Vagina (tissue), 2 donors: ENCODE results near the gene MTHFD1. TPM values are rescaled to one million over a fixed set of nuclear protein-coding genes. Genes with fewer than 3 reads are reported as not detected.

ENCODE experiments used
- DNase-seq, 2 donors: peaks; one replicate each; pipeline ENCODE4 v3.0.0-alpha.2; 2017; ENCODE audit errors: extremely low spot score in 2 of 2
- H3K27ac ChIP-seq: fragments of 200-600 bp; sonication (generic); one replicate; pipeline ENCODE4 v1.5.1; 2019
- H3K27me3 ChIP-seq: fragments of 200-600 bp; sonication (generic); one replicate; pipeline ENCODE4 v1.5.1; 2019
- H3K36me3 ChIP-seq, 2 donors: fragments of 200-600 bp; sonication (generic); one replicate each; pipeline ENCODE4 v1.5.1; 2017 to 2019
- H3K4me1 ChIP-seq: fragments of 200-600 bp; sonication (generic); one replicate; pipeline ENCODE4 v1.5.1; 2019
- H3K4me3 ChIP-seq, 2 donors: fragments of 200-600 bp; sonication (generic); 1 replicate in 1 of 2; 2 replicates in 1 of 2; pipeline ENCODE4 v1.5.1; 2016 to 2019
- H3K9me3 ChIP-seq: fragments of 200-600 bp; sonication (generic); one replicate; pipeline ENCODE4 v1.5.1; 2019
- POLR2A ChIP-seq, 2 donors: fragments of 450-650 bp; IDR thresholded peaks; one replicate each; pipeline ENCODE4 v1.6.1; 2017; ENCODE audit warnings: antibody characterized with exemption in 2 of 2, mild to moderate bottlenecking in 2 of 2, moderate library complexity in 2 of 2
- POLR2AphosphoS5 ChIP-seq, 2 donors: sonication (generic); formaldehyde crosslinking; IDR thresholded peaks; one replicate each; pipeline ENCODE4 v1.9.0; 2017; ENCODE audit warnings: antibody characterized with exemption in 2 of 2, mild to moderate bottlenecking in 2 of 2, low read depth in 1 of 2; ENCODE audit not compliant: insufficient read depth in 1 of 2
- intact Hi-C: fragments of 100-400 bp; cut with DNase I; formaldehyde crosslinking; loops from one replicate; pipeline ENCODE4 v1.15.1; 2023
- total RNA-seq: library from RNA; depleted of rRNA; stranded (reverse); fragments of >200 nt; gene quantifications from one replicate; pipeline ENCODE4 v1.2.3, GENCODE V29; 2016
- TF ChIP-seq, protein P1 (sequence below), 3 experiments: fragments of 450-650 bp in 2 of 3; fragments of 200-600 bp in 1 of 3; sonication (generic) in 1 of 3; IDR thresholded peaks; one replicate each; pipeline ENCODE4 v1.5.1; 2017 to 2019; ENCODE audit warnings: antibody characterized with exemption in 3 of 3, mild to moderate bottlenecking in 2 of 3, moderate library complexity in 2 of 3

Gene MTHFD1
- total RNA-seq, 1 donor from 2014 or later = 40.3 TPM

DNA sequence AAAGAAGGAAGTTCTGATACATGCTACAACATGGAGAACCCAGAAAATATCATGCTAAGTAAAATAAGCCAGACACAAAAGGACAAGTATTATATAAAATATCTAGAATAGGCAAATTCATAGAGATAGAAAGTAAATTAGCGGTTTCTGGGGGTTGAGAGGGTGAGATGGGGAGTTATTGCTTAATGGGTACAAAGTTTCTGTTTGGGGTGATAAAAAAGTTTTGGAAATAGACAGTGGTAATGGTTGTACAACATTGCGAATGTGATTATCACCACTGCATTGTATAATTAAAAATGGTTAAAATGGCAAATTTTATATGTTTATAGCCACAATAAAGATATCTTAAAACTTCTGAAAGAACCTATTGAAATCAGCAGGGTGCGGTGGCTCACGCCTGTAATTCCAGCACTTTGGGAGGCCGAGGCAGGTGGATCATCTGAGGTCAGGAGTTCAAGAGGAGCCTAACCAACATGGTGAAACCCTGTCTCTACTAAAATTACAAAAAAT is 100.5 kb downstream of the MTHFD1 start:
- no peak for TF ChIP-seq POLR2A (IDR thresholded peaks at IDR 0.05)
- TF ChIP-seq, protein P1, sequence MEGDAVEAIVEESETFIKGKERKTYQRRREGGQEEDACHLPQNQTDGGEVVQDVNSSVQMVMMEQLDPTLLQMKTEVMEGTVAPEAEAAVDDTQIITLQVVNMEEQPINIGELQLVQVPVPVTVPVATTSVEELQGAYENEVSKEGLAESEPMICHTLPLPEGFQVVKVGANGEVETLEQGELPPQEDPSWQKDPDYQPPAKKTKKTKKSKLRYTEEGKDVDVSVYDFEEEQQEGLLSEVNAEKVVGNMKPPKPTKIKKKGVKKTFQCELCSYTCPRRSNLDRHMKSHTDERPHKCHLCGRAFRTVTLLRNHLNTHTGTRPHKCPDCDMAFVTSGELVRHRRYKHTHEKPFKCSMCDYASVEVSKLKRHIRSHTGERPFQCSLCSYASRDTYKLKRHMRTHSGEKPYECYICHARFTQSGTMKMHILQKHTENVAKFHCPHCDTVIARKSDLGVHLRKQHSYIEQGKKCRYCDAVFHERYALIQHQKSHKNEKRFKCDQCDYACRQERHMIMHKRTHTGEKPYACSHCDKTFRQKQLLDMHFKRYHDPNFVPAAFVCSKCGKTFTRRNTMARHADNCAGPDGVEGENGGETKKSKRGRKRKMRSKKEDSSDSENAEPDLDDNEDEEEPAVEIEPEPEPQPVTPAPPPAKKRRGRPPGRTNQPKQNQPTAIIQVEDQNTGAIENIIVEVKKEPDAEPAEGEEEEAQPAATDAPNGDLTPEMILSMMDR (IDR thresholded peaks at IDR 0.05) = no peak
- TF ChIP-seq POLR2AphosphoS5 (IDR thresholded peaks at IDR 0.05; ENCODE audit: insufficient read depth in 1 of 2, low read depth in 1 of 2) = no peak

DNA sequence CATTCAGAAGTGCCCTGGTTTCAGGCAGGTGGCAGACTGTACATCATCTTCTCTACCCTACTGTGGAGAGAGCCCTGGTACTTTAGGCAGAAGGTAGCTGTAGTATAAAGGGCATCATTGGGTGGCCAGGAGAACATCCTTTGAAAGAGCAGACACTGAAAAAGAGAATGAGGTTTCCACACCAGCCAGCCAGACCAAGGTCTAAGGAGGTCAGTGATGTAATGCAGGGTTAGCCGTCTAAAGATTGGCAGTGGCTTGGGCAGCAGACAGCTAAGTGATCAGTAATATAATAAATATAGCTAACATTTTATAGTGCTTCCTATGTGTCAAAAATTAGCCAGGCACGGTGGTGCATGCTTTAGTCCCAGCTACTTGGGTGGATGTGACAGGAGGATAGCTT is 103.5 kb downstream of the MTHFD1 start:
- Histone ChIP-seq H3K4me1 (no peaks in the 10 kb centered on the region), H3K9me3 (no peaks in the 10 kb centered on the region), H3K27me3 (no peaks in the 10 kb centered on the region), H3K4me3 (no peak overlapping the region), H3K27ac (no peak overlapping the region), H3K36me3 (peaks cover 0 to 28% of the 10 kb centered on the region in 2 donors)
- TF ChIP-seq, protein P1 (IDR thresholded peaks at IDR 0.05) = no peak
- TF ChIP-seq POLR2A (IDR thresholded peaks at IDR 0.05) (no peak), POLR2AphosphoS5 (IDR thresholded peaks at IDR 0.05; ENCODE audit: insufficient read depth in 1 of 2, low read depth in 1 of 2) (no peak)
- DNase-seq = no peak
- intact Hi-C loops = no loop called here

More for the DNA sequence above, 100.5 kb downstream of the MTHFD1 start:
- DNase-seq = no peak
- no peaks in the 10 kb centered on the region for H3K4me1 ChIP-seq
- H3K27me3 ChIP-seq = no peaks in the 10 kb centered on the region
- H3K4me3 ChIP-seq = no peak overlapping the region
- H3K27ac ChIP-seq = no peak overlapping the region
- intact Hi-C loops = no loop called here
- no peaks in the 10 kb centered on the region for H3K9me3 ChIP-seq
- H3K36me3 ChIP-seq = peaks cover 0 to 34% of the 10 kb centered on the region in 2 donors

DNA sequence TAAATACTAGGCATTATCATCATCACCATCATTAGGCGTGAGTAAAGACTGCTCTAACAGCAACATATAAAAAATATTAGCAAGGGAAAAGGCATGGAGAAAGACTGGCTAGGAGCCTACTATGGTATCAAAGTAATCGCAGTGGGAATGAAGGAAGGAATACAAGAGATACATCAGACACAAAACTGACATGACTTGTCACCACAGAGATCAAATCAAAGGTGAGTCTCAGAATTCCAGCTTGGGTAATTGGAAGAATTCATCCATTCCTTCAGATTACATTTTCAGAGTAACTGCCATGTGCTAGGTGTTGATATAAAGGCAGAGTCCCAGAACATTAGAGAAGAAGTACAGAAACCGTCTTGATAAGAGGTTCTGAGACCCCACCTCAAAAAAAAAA is 105.3 kb downstream of the MTHFD1 start:
- Histone ChIP-seq H3K9me3 (no peaks in the 10 kb centered on the region), H3K4me1 (no peaks in the 10 kb centered on the region), H3K27me3 (no peaks in the 10 kb centered on the region), H3K36me3 (peaks cover 0 to 10% of the 10 kb centered on the region in 2 donors), H3K4me3 (no peak overlapping the region), H3K27ac (no peak overlapping the region)
- no peak for DNase-seq
- intact Hi-C loops = no loop called here
- TF ChIP-seq POLR2A (IDR thresholded peaks at IDR 0.05) (no peak), POLR2AphosphoS5 (IDR thresholded peaks at IDR 0.05; ENCODE audit: insufficient read depth in 1 of 2, low read depth in 1 of 2) (no peak)
- TF ChIP-seq, protein P1 (IDR thresholded peaks at IDR 0.05) = no peak

DNA sequence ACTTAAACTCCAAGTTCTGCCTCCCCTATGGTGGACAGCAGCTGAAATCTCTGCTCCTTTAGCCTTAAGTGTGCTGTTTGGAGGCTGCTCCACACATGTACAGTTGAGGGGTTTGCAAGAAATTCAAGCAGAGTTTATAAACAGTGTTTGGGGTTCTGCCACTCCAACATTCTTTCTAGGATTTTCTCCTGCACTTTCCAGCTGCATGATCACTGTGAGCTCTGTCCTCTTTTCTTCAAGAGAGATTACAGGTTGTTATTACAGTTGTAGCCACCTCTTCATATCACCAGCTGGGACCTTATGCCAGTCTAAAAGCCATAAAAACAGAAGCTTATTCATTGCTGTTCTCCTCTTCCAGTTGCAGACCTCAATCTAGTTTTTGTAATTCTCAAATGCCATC is 107.1 kb downstream of the MTHFD1 start:
- TF ChIP-seq, protein P1 (IDR thresholded peaks at IDR 0.05) = no peak
- TF ChIP-seq POLR2A (IDR thresholded peaks at IDR 0.05) (no peak), POLR2AphosphoS5 (IDR thresholded peaks at IDR 0.05; ENCODE audit: insufficient read depth in 1 of 2, low read depth in 1 of 2) (no peak)

DNA sequence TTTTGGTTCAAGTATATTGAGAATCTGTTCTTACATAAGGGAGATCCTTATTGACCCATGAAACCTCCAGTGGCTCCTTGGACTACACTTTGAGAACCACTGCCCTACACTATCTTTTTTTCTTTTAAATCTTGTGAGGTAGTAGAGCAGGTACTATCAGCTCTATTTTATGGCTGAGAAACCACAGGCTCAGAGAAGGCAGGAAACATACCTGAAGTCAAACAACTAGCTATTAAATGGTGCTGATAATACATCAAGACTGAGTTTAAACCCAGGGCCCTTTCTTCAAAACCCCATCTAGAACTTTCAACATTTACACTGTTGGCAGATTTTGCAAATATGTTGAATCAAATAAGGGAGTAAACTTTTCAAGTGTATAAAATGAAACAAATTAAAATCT is 108.6 kb downstream of the MTHFD1 start:
- H3K27me3 ChIP-seq = no peaks in the 10 kb centered on the region
- no peaks in the 10 kb centered on the region for H3K36me3 ChIP-seq
- intact Hi-C loops = no loop called here
- TF ChIP-seq, protein P1 (IDR thresholded peaks at IDR 0.05) = no peak
- TF ChIP-seq POLR2AphosphoS5 (IDR thresholded peaks at IDR 0.05; ENCODE audit: insufficient read depth in 1 of 2, low read depth in 1 of 2) = no peak
- TF ChIP-seq POLR2A (IDR thresholded peaks at IDR 0.05) = no peak
- H3K9me3 ChIP-seq = no peaks in the 10 kb centered on the region
- no peak for DNase-seq
- peaks cover 20% of the 10 kb centered on the region for H3K4me1 ChIP-seq
- H3K27ac ChIP-seq = no peak overlapping the region
- H3K4me3 ChIP-seq = no peak overlapping the region

More for the DNA sequence above, 107.1 kb downstream of the MTHFD1 start:
- H3K4me3 ChIP-seq = no peak overlapping the region
- H3K27ac ChIP-seq = no peak overlapping the region
- no peaks in the 10 kb centered on the region for H3K36me3 ChIP-seq
- DNase-seq = no peak
- intact Hi-C loops = no loop called here
- H3K27me3 ChIP-seq = no peaks in the 10 kb centered on the region
- H3K9me3 ChIP-seq = no peaks in the 10 kb centered on the region
- peaks cover 5% of the 10 kb centered on the region for H3K4me1 ChIP-seq
